ENCODE measurements around the gene ZNF768.
"Not testable (repeated sequence)": the region's sequence is repeated elsewhere in the genome, so short reads cannot be mapped to it uniquely, and the experiment has no call there.

ZNF768 gene

DNA sequence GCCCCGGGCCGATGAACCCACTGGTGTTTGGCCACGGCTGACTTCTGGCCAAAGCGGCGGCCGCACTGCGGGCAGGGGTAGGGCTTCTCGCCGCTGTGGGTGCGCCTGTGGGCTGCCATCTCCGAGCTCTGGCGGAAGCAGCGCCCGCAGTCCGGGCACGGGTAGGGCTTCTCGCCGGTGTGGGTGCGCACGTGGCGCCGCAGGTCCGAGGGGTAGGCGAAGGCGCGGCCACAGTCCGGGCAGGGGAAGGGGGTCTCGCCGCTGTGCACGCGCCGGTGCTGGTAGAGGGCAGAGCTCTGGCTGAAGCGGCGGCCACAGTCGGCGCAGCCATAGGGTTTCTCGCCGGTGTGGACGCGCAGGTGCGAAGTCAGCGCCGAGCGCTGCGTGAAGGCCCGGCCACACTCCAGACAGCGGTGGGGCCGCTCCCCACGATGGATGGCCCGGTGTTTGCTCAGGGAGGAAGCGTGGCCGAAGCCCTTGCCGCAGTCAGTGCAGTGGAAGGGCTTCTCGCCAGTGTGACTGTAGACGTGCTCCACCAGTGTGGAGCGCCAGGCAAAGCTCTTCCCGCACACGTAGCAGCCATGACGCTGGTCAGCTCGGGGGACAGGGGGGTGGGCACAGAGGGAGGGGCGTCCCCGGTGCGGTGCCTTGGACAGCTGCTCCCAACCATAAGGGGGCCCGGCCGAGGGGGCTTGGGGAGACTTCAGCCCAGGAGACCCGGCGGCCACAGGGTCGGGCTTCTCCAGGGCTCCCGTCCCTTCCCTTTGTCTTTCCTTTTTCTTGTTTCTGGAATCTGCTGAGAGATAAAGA lies 29.2 kb upstream of the ZNF768 start:
- DNase-seq (ENCODE audit: low read depth) = no peak

DNA sequence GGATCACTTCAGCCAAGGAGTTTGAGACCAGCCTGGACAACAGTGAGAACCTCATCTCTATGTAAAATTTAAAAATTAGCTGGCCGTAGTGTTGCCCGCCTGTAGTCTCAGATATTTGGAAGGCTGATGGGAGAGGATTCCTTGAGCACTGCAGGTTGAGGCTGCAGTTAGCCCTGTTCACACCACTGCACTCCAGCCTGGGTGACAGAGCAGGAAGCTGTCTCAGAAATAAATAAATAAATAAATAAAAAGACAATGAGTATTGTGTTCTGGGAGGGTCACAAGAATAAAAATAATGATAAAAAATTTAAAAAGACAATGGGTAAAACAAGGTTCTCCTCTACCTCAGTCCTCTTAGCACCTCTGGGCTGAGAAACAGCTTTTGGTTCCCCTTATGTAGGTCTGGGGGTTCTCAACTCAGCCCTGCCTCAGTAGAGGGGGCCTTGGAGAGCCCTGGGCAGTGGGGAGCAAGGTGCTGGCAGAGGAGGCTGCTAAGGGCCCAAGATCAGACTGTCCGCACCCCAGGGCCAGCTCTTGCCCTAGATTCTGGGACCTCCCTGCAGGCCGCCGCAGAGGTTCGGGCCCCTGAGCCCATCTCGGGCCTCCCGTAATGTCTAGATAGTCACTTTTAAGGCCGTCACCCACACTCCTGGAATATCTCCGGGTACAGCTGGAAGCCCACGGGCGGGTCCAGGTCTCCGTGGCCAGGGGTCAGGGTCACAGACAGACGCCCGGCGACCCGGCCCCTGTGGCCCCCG lies 28.4 kb upstream of the ZNF768 start:
- DNase-seq (ENCODE audit: low read depth) = no peak

DNA sequence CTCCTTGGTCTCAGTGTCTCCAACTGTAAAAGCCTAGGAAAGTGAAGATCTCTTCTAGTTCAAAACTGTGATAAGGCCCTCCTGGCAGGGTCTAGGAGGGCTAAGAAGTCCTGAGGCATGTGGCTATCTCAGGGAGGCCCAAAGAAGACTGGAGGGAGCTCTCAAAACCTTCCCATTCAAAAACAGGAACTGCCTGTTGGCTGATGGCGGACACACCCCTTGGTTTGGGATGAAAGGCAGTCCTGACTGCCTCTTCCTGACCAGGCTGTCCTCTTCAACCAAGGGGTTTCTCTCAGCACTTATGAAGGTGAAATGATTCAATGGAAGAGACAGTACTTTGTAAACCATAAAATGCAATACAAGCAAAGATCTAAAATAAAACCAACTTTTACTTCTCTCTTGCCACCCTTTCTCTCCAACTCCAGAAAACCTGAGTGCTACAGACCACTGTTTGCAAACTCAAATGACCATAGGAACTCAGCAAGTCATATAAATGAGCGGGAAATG lies 27.1 kb upstream of the ZNF768 start:
- DNase-seq (ENCODE audit: low read depth) = no peak

DNA sequence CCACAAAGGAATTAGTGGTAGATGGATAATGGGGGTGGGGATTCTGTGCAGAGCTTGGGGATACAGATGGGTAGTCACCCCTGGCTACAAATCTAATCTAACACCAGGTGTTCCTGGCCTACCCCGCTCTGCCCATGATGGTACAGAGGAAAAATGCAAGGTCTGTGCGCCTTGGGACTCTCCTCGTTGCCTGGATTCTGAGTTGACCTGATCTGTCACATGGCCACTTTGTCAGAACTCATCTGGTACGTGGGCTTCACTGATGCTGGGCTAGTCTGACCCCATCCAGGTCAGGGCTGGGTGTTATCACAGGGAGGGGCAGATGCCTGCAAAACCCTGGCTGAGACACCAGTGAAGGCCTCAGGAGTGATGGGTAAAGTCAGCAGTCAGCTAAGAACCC lies 26.6 kb upstream of the ZNF768 start:
- no peak for DNase-seq (ENCODE audit: low read depth)

DNA sequence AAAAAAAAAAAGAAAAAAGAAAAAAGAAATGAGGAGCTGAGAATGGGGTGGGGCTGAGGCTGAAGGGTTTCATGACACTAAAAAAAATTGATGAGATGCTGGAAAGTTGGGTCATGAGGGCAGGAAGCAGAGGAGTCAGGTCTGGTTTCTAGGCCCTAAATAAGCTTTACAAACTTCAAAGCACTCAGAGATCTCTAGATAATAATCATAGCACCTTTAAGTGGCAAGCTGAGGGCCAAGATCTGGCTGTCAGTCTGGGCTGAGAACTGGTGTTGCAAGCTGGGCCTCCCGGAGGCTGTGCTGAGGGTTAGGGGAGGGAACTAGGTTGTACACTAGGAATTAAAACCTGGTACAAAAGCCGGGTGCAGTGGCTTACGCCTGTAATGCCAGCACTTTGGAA lies 25.4 kb upstream of the ZNF768 start:
- peak; percentile 47 for DNase-seq (ENCODE audit: low read depth)

DNA sequence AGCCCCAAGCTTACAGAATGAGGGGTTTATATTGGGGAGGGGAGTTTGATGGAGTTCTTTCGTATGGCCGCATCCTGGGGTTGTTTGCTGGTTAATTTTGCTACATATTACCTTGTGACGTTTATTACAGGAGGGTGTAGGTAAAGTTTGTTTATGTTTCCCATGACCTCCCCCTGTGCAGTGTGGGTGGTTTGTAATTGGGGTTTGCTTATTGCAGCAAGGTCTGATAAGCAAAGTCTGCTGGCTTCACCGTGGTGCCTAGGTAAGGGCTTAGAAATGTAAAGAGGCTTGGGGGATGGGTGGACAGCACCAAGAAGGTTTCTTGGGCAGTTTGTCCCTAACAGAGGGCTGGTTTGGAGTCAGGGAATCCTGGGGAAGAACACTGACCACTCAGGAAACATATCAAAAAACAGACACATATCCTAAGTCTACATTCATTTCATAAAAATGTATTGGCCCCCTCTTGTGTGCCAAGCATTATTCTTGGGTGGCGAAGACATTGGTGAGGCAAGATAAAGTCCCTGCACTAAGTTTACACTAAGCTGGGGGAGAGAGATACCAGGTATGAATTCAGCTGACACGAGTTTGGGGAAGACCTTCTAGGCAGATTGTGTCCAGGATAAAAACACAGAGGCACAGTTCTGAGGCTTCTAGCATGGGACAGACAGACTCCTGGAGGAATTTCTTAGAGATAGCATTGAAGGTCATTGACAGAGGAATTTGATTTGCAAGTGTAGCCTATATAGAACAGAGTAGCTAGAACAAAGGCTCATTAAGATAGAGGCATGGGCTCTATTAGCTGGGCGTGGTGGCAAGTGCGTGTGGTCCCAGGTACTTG lies 22.3 kb upstream of the ZNF768 start:
- DNase-seq (ENCODE audit: low read depth) = no peak

DNA sequence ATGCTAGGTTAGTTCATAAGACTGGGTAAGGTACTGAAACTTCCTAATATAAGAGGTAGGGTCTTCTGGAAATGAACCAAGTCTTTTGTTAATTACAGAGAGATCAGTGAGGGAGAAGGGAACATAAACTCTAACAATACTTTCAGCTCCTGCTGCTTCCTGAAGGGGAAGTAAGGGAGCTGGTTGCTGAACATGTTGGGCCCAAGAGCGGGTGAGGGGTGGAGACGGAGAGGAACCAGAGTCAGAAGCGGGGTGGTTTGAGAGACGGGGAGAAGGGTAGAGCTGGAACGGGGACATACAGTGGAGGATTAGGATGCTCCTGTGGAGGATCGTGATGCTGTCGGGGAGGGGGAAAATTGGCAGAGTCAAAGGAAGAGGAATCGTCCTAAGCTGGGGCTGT lies 19.7 kb upstream of the ZNF768 start:
- no peak for DNase-seq (ENCODE audit: low read depth)

DNA sequence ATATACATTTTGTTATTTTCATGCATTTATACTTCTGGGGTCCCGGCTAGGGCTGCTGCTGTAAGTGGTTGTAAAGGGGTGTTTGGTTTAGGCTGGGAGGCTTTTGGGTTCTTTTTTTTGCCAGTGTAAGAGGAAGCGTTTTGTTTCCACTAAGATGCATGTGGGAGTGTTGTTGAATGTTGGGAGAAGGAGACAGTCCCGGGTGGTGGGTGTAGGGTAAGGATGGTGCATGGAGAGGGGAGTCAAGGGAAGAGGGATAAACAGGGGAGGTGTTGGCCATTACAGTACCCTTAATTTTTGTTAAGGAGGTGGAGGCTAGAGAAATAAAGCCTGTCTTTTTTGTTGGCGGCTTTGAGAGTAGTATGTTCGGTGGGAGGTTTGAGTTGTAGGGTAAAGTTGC lies 16.7 kb upstream of the ZNF768 start:
- DNase-seq (ENCODE audit: low read depth) = no peak

DNA sequence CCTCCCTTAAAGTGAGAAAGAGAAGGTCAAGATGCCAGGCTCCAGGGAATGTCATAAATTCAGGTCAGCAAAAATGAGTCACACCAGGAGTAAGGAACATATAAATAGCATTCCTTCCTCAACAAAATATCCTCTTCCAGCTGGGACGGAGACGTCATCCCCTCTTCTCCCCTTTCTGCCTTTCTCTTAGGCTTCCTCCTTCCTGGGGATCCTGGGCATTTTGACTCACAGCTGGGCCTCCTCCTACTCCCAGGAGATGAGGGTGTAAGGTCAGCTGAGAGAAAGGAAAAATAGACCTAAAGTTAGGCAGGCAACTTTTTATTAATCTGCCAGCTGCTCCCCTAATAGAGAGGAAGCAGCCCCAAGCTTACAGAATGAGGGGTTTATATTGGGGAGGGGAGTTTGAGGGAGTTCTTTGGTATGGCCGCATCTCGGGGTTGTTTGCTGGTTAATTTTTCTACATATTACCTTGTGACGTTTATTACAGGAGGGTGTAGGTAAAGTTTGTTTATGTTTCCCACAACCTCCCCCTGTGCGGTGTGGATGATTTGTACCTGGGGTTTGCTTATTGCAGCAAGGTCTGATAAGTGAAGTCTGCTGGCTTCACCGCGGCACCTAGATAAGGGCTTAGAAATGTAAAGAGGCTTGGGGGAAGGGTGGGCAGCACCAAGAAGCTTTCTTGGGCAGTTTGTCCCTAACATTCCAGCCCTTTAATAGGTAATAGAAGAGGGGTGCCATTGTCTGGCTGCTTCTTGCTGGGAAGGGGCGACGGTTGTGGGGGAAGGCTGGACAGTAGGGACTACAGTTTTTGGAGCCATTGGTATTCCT lies 15.3 kb upstream of the ZNF768 start:
- DNase-seq (ENCODE audit: low read depth) = no peak

DNA sequence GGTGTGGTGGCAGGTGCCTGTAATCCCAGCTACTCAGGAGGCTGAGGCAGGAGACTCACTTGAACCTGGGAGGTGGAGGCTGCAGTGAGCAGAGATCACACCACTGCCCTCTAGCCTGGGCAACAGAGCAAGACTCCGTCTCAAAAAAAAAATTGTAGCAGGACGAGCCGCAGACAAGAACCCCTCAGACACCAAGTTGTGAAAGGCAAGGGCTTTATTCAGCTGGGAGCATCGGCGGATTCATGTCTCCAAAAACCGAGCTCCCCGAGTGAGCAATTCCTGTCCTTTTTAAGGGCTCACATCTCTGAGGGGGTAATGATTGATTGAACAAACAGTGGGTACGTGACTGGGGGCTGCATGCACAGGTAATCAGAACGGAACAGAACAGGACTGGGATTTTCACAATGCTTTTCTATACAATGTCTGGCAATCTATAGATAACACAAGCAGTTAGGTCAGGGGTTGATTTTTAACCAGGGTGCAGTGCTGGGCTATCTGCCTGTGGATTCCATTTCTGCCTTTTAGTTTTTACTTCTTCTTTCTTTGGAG lies 14.6 kb upstream of the ZNF768 start:
- DNase-seq (ENCODE audit: low read depth) = not testable (repeated sequence)

DNA sequence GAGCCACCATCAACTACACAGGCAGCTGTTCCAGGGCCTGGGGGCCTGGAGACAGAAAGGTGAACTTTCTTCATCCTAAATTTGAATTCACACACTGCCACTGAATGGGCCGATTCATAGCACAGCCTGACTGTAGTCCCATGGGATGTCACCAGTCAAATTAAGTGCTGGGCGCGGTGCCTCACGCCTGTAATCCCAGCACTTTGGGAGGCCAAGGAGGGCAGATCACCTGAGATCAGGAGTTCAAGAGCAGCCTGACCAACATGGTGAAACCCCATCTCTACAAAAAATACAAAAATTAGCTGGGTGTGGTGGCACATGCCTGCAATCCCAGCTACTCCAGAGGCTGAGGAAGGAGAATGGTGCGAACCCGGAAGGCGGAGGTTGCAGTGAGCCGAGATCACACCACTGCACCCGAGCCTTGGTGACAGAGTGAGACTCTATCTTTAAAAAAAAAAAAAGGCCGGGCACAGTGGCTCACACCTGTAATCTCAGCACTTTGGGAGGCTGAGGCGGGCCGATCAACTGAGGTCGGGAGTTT lies 13.7 kb upstream of the ZNF768 start:
- DNase-seq (ENCODE audit: low read depth) = not testable (repeated sequence)

DNA sequence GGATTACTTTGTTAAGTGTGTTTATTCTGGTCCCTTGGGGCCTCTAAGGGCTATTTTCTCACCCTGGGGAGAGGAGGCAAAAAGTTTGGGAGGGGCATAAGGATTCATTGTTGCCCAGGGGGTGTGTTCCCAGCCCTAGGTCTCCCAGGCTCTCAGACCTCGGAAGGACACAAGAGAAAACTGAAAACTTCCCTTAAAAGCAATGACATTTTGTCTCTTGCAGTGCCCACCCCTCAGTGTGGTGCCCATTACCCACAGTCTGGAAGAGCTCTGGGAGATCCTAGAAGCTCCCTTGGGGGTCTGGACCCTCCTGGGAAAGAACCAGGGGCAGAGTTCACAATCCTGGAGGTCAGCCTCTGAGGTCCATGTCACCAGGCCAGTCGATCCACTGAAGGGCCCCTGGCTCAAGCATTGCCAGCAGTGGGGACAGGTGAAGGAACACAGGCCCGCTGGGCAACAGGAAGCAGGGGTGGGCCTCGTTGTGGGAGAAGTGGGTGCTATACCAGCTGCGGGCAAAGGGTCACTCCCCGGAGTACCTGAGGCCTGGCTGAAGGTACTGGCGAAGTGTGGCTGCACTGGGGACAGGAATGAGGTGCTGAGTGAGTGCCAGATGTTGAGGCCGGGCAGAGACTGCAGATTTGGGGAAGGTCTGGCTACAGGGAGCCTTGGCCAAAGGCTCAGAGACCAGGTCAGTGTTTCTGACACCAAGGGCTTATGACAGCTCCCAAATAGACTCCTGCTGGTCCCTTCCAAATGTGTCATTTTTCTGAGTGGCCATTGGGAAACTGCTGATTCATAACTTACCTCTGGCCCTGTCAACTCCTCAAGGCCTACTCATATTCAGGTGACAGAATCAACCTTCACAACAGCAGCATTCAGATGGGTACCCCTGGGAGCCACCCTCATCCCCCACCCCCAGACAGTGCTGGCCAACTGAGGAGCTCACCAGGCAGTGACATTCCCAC lies 12.9 kb upstream of the ZNF768 start:
- no peak for DNase-seq (ENCODE audit: low read depth)

DNA sequence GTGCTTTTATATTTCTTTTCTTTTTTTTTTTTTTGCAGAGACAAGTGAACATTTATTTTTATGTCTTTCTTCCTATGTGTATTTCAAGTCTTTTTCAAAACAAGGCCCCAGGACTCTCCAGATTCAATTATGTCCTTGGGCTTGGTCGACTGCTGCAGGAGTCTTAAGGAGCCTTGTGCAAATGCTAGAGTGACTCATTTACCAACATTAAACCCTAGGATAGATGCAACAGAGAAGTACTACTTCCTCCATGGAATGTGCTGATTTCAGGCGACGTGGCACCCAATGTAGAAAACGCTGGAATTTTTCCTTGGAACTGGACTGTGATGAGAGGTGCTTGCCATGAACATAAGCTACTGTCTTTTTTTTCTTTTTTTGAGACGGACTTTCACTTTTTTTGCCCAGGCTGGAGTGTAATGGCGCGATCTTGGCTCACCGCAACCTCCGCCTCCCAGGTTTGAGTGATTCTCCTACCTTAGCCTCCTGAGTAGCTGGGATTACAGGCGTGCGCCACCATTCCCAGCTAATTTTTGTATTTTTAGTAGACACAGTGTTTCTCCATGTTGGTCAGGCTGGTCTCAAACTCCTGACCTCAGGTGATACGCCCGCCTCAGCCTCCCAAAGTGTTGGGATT lies 10.1 kb upstream of the ZNF768 start:
- DNase-seq (ENCODE audit: low read depth) = not testable (repeated sequence)

DNA sequence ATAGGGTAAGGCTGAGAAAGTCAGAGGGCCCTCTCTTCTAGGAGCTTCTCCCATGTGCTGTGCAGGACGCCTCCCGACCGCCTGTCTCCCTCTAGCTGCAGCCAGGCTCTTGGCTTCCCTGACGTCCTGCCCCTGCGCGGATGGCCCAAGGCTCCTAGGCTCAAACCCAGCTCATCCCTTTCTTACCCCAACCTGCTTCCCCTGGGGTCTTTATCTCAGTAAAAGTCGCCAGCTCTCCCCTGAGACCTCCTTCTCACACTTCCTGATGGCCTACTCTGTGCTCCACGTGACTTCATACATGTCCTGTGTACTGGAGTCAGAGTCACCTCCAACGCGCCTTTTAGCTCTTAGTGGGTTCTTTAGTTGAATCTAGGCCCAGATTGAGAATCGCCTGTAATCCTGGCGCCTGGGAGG lies 9.4 kb upstream of the ZNF768 start:
- peak; percentile 60 for DNase-seq (ENCODE audit: low read depth)

DNA sequence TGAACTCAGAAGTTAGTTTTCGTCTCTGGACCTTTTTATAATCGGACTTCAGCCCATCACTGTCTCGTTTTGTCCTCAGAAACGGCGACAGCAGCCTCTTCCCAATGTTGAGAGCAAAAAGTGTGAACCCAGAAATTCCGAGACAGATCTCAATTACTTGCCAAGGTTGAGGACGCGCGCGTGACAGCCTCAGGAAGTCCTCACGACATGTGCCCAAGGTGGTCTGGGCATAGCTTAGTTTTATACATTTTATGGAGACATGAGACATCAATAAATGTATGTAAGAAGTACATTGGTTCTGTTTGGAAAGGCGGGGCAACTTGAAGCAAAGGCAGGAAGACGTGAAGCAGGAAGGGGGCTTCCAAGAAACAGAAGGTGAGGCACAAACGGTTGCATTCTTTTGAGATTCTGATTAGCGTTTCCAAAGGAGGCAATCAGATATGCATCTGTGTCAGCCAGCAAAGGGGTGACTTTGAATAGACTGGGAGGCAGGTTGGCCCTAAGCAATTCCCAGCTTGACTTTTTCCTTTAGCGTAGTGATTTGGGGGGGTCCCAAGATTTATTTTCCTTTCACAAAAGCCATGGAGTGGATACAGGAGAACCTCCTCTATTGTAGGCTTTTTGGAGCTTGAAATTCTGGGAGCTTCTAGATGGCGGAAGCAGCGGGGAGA lies 8.9 kb upstream of the ZNF768 start:
- DNase-seq (ENCODE audit: low read depth) = peak; percentile 30

DNA sequence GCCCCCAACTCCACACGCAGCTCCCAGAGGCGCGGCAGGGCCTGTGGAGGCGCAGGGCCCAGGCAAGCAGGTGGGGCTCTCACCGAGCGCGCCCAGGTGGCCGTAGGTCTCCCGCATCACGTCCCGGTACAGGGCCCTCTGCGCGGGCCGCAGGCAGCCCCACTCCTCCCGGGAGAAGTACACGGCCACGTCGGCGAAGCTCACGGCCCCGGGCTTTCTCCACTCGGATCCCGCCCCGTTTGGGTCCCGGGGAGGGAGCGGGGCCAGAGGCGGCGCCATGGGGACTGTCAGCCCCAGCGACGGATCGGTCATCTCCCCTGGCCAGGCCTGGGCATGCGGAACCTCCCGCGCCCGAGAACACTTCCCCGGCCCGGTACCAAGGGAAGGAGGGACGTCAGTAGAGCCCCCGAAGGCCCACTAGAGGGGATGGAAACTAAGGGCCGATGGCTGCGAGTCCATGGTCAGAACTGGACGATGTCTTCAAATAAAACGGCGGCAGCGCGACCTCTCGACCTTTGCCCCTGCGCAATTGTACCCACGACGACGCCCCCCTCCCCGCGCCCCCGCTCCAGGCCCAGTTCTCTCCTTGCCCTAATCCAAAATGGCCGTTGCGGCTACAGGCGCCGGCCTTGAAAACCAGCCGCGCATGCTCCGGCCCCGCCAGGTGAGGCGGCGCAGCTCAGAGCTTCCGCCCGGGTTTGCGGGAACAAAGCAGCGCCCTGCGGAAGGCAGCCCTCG lies 8.2 kb upstream of the ZNF768 start, which contains the start of gene ZNF747:
Gene ZNF747, minus strand, starts transcription at position 491 of the 738 bp plus-strand sequence. Its CDS starts 179 bp downstream, at position 312.
- DNase-seq (ENCODE audit: low read depth) = peak; percentile 91

DNA sequence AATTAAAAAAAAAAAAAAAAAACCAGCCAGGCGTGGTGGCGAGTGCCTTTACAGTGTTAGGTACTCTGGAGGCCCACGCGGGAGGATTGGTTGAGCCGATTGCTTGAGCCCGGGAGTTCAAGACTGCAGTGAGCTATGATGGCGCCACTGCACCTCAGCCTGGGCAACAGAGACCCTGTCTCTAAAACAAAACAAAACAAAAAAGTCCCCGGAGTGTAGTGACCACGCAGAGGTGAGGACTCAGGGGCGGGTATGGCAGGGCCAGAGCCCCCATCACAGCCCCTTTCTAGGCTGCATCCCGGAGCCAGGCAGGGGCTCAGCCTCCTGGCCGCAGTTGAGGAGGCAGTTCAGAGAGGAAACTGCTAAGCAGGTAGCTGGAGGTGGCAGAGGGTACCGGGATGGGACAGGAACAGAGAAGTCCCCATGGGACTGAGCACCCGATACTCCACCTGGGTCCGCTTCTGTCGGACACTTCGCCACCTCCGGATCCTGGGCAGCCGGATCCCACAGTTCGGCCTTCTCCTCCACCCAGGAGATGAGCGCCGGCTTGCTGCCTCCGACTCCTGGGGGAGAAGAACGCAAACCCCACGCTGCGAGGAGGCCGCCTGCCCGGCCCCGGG lies 7.5 kb upstream of the ZNF768 start:
- no peak for DNase-seq (ENCODE audit: low read depth)
